ENCODE results near the gene BANF1. TPM values are rescaled to one million over a fixed set of nuclear protein-coding genes. Genes with fewer than 3 reads are reported as not detected.

The BANF1 gene
- total RNA-seq, 4 donors from 2014 or later = 8.7 to 136 (median 76.6) TPM

- no peak overlapping the region for H3K4me3 ChIP-seq
- H3K9me3 ChIP-seq = no peaks in the 10 kb centered on the region
- no peak overlapping the region for H3K27ac ChIP-seq
- no peaks in the 10 kb centered on the region for H3K36me3 ChIP-seq
- no peaks in the 10 kb centered on the region for H3K4me1 ChIP-seq
- H3K27me3 ChIP-seq = no peaks in the 10 kb centered on the region
- DNase-seq = no peak
- TF ChIP-seq POLR2A (IDR thresholded peaks at IDR 0.05) (no peak), CTCF (IDR thresholded peaks at IDR 0.05) (no peak)
- intact Hi-C loops (cut with DNase I; ENCODE audit: low total_unique reads) = no loop called here
These were observed 18.7 kb upstream of the BANF1 start for GRCh38 chr11:65983589-65983987.

GRCh38 chr11:65987336-65987735 lies 15.0 kb upstream of the BANF1 start:
- H3K9me3 ChIP-seq = no peaks in the 10 kb centered on the region
- H3K27me3 ChIP-seq = no peaks in the 10 kb centered on the region
- intact Hi-C loops (cut with DNase I; ENCODE audit: low total_unique reads) = loop anchor here (5.0 kb wide), 1 partner anchor 105 kb away; no protein-coding TSS in a partner anchor
- TF ChIP-seq POLR2A (IDR thresholded peaks at IDR 0.05) (no peak), CTCF (IDR thresholded peaks at IDR 0.05) (no peak)
- H3K36me3 ChIP-seq = no peaks in the 10 kb centered on the region
- no peak overlapping the region for H3K4me3 ChIP-seq
- no peaks in the 10 kb centered on the region for H3K4me1 ChIP-seq
- H3K27ac ChIP-seq = no peak overlapping the region
- no peak for DNase-seq

- H3K4me3 ChIP-seq = no peak overlapping the region
- DNase-seq = peak; percentile 89 to 92
- intact Hi-C loops (cut with DNase I; ENCODE audit: low total_unique reads) = loop anchor here (5.0 kb wide), 1 partner anchor 107 kb away; no protein-coding TSS in a partner anchor
- no peak overlapping the region for H3K27ac ChIP-seq
- no peaks in the 10 kb centered on the region for H3K27me3 ChIP-seq
- no peaks in the 10 kb centered on the region for H3K9me3 ChIP-seq
- H3K36me3 ChIP-seq = no peaks in the 10 kb centered on the region
- TF ChIP-seq POLR2A (IDR thresholded peaks at IDR 0.05) = peak in 1 of 2 donors; percentile 27
- TF ChIP-seq CTCF (IDR thresholded peaks at IDR 0.05) = peak; percentile 89 to 99 (median 96)
- no peaks in the 10 kb centered on the region for H3K4me1 ChIP-seq
These were observed 13.3 kb upstream of the BANF1 start for GRCh38 chr11:65988791-65989592.

- H3K36me3 ChIP-seq = no peaks in the 10 kb centered on the region
- H3K9me3 ChIP-seq = no peaks in the 10 kb centered on the region
- intact Hi-C loops (cut with DNase I; ENCODE audit: low total_unique reads) = no loop called here
- no peaks in the 10 kb centered on the region for H3K4me1 ChIP-seq
- TF ChIP-seq POLR2A (IDR thresholded peaks at IDR 0.05) (no peak), CTCF (IDR thresholded peaks at IDR 0.05) (no peak)
- H3K27me3 ChIP-seq = no peaks in the 10 kb centered on the region
- no peak for DNase-seq
- H3K4me3 ChIP-seq = no peak overlapping the region
- H3K27ac ChIP-seq = no peak overlapping the region
These were observed 10.2 kb upstream of the BANF1 start for GRCh38 chr11:65992056-65992455.

- intact Hi-C loops (cut with DNase I; ENCODE audit: low total_unique reads) = no loop called here
- H3K27ac ChIP-seq = no peak overlapping the region
- no peak overlapping the region for H3K4me3 ChIP-seq
- no peak for DNase-seq
- H3K27me3 ChIP-seq = no peaks in the 10 kb centered on the region
- H3K9me3 ChIP-seq = no peaks in the 10 kb centered on the region
- H3K4me1 ChIP-seq = peaks cover 3% of the 10 kb centered on the region in 2 donors
- no peak for TF ChIP-seq POLR2A (IDR thresholded peaks at IDR 0.05)
- no peaks in the 10 kb centered on the region for H3K36me3 ChIP-seq
These were observed 5.0 kb upstream of the BANF1 start for GRCh38 chr11:65997286-65997685.

Data from uterus (tissue), 4 donors.